ENCODE measurements around the gene LCN10. TPM values are rescaled to one million over a fixed set of nuclear protein-coding genes. Genes with fewer than 3 reads are reported as not detected.

Gene LCN10
- total RNA-seq, 1 donor from 2014 or later, result 8.3 TPM

DNA sequence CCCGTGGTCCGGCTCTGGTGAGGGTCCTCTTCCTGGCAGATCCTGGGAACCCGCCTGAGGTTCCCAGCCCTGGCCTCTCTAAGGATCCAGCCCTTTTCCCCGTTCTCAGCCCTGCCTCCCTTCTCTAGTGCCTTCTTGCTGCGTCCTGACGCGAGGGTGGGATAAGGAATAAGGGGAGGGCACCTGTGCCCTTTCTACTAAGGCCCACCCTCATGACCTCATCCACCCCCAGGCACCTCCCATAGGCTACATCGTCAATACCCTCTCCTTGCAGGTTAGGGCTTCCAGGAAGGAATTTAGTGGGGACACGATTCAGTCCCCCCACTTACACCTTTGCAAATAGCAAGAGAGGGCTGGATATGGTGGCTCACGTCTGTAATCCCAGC, 41.1 kb downstream of the LCN10 start:
- peaks cover 7% of the 10 kb centered on the region for H3K4me1 ChIP-seq
- no peak for TF ChIP-seq POLR2A (IDR thresholded peaks at IDR 0.05)
- TF ChIP-seq POLR2AphosphoS5 (IDR thresholded peaks at IDR 0.05; ENCODE audit: insufficient read depth in 1 of 2, low read depth in 1 of 2), result no peak
- TF ChIP-seq, protein P1, sequence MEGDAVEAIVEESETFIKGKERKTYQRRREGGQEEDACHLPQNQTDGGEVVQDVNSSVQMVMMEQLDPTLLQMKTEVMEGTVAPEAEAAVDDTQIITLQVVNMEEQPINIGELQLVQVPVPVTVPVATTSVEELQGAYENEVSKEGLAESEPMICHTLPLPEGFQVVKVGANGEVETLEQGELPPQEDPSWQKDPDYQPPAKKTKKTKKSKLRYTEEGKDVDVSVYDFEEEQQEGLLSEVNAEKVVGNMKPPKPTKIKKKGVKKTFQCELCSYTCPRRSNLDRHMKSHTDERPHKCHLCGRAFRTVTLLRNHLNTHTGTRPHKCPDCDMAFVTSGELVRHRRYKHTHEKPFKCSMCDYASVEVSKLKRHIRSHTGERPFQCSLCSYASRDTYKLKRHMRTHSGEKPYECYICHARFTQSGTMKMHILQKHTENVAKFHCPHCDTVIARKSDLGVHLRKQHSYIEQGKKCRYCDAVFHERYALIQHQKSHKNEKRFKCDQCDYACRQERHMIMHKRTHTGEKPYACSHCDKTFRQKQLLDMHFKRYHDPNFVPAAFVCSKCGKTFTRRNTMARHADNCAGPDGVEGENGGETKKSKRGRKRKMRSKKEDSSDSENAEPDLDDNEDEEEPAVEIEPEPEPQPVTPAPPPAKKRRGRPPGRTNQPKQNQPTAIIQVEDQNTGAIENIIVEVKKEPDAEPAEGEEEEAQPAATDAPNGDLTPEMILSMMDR (IDR thresholded peaks at IDR 0.05), result no peak
- no peak overlapping the region for H3K27ac ChIP-seq
- DNase-seq (ENCODE audit: extremely low spot score in 2 of 2), result no peak
- no peak overlapping the region for H3K4me3 ChIP-seq
- no peaks in the 10 kb centered on the region for H3K27me3 ChIP-seq
- intact Hi-C loops (cut with DNase I), result no loop called here
- no peaks in the 10 kb centered on the region for H3K36me3 ChIP-seq
- H3K9me3 ChIP-seq, result no peaks in the 10 kb centered on the region

DNA sequence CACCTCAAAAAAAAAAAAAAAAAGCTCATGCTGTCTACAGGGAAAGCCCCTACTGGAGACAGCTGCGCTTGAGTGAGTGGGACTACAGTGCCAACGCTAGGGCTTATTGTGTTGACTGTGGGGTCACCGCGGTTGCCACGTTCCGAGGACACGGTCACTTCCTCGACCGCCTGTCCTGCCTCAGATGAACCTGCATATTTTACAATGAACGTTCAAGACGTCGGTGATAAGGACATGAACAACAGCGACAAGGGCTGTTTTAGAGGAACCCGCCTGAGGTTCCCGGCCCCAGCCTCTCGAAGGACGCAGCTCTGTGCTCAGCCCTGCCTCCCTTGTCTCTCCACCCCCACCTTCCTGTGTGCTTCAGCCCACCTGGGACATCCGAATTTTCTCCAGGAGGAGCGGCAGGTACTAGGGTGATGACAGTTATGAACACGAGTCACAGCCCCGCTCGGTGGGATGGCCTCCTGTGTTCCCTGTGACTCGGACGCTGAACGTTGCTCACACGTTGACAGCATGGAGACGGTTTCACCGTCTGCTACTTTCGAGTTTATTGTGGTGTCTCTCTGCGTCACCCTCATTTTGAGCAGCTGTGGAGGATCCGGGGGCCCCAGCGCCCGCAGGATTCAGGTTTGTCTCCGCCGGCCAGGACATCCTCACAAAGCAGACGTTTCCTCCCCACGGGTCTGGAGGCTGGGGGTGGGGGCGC, 41.6 kb downstream of the LCN10 start:
- no peak for TF ChIP-seq POLR2AphosphoS5 (IDR thresholded peaks at IDR 0.05; ENCODE audit: insufficient read depth in 1 of 2, low read depth in 1 of 2)
- TF ChIP-seq, protein P1 (IDR thresholded peaks at IDR 0.05), result no peak
- no peak for TF ChIP-seq POLR2A (IDR thresholded peaks at IDR 0.05)
- Histone ChIP-seq H3K36me3 (no peaks in the 10 kb centered on the region), H3K27me3 (no peaks in the 10 kb centered on the region), H3K27ac (no peak overlapping the region), H3K4me3 (no peak overlapping the region), H3K4me1 (peaks cover 7% of the 10 kb centered on the region), H3K9me3 (no peaks in the 10 kb centered on the region)
- intact Hi-C loops (cut with DNase I), result no loop called here
- DNase-seq (ENCODE audit: extremely low spot score in 2 of 2), result no peak

DNA sequence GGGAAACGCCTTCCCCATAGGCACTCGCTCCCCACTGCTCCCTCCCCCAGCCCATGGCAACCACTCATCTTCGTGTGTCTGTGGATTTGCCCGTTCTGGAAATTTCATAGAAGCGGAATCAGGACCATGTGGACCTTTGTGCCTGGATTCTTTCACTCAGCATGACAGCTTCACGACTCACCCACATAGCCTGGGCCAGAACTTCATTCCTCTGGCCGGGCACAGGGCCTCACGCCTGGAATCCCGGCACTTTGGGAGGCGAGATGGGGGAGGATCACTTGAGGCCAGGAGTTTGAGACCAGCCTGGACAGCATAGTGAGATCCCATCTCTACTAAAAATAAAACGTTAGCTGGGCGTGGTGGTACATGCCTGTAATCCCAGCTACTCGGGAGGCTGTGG, 42.4 kb downstream of the LCN10 start:
- H3K36me3 ChIP-seq, result no peaks in the 10 kb centered on the region
- H3K4me3 ChIP-seq, result no peak overlapping the region
- intact Hi-C loops (cut with DNase I), result no loop called here
- H3K9me3 ChIP-seq, result no peaks in the 10 kb centered on the region
- peaks cover 7% of the 10 kb centered on the region for H3K4me1 ChIP-seq
- no peak overlapping the region for H3K27ac ChIP-seq
- no peak for TF ChIP-seq POLR2AphosphoS5 (IDR thresholded peaks at IDR 0.05; ENCODE audit: insufficient read depth in 1 of 2, low read depth in 1 of 2)
- TF ChIP-seq POLR2A (IDR thresholded peaks at IDR 0.05), result no peak
- TF ChIP-seq, protein P1 (IDR thresholded peaks at IDR 0.05), result no peak
- H3K27me3 ChIP-seq, result no peaks in the 10 kb centered on the region
- DNase-seq (ENCODE audit: extremely low spot score in 2 of 2), result no peak

DNA sequence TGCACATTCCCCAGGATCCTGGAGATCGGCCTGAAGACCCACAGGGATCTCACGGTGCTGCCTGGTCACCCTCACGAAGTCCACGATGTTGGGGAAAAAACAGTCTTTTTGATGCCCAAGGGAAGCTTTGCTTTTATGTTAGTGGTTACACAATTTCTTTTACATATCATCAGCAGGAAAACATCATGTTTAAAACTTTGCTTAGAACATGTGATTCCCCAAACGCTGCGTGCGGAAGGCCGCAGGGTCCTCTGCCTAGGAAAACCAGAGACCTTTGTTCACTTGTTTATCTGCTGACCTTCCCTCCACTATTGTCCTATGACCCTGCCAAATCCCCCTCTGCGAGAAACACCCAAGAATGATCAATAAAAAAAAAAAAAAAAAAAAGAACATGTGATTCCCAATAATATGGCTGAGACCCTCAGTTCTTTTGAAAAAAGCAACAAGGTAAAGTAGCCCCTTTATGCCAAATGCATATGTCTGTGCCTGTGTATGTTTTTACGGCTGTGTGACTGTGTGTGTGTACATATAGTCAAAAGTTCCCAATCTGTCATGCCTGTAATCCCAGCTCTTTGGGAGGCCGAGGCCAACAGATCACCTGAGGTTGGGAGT, 44.0 kb downstream of the LCN10 start:
- Histone ChIP-seq H3K4me1 (peaks cover 15% of the 10 kb centered on the region), H3K27me3 (no peaks in the 10 kb centered on the region), H3K9me3 (no peaks in the 10 kb centered on the region), H3K36me3 (no peaks in the 10 kb centered on the region), H3K4me3 (no peak overlapping the region), H3K27ac (no peak overlapping the region)
- TF ChIP-seq, protein P1 (IDR thresholded peaks at IDR 0.05), result no peak
- TF ChIP-seq POLR2A (IDR thresholded peaks at IDR 0.05) (no peak), POLR2AphosphoS5 (IDR thresholded peaks at IDR 0.05; ENCODE audit: insufficient read depth in 1 of 2, low read depth in 1 of 2) (no peak)
- intact Hi-C loops (cut with DNase I), result no loop called here
- no peak for DNase-seq (ENCODE audit: extremely low spot score in 2 of 2)

Data from vagina (tissue), 2 donors.